ENCODE measurements around the gene RASAL3.

- TF ChIP-seq CTCF (tag by site-specific recombination; IDR thresholded peaks at IDR 0.05) (no peak), PRDM1 (tag by site-specific recombination; IDR thresholded peaks at IDR 0.05) (no peak), ZNF501 (tag by site-specific recombination; IDR thresholded peaks at IDR 0.05) (no peak), TCF7L2 (IDR thresholded peaks at IDR 0.05; ENCODE audit: borderline replicate concordance, low read depth, low read length) (no peak), ZNF169 (tag by site-specific recombination; IDR thresholded peaks at IDR 0.05) (no peak), ZFHX2 (tag by site-specific recombination; conservative IDR thresholded peaks at IDR 0.05) (no peak), ZNF223 (tag by site-specific recombination; IDR thresholded peaks at IDR 0.05) (no peak), PATZ1 (tag by site-specific recombination; IDR thresholded peaks at IDR 0.05) (no peak), ZNF292 (tag by site-specific recombination; IDR thresholded peaks at IDR 0.05; ENCODE audit: borderline replicate concordance, low read depth) (no peak)
- TF ChIP-seq, protein P1, sequence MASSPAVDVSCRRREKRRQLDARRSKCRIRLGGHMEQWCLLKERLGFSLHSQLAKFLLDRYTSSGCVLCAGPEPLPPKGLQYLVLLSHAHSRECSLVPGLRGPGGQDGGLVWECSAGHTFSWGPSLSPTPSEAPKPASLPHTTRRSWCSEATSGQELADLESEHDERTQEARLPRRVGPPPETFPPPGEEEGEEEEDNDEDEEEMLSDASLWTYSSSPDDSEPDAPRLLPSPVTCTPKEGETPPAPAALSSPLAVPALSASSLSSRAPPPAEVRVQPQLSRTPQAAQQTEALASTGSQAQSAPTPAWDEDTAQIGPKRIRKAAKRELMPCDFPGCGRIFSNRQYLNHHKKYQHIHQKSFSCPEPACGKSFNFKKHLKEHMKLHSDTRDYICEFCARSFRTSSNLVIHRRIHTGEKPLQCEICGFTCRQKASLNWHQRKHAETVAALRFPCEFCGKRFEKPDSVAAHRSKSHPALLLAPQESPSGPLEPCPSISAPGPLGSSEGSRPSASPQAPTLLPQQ (tag by site-specific recombination; IDR thresholded peaks at IDR 0.05), result no peak
- TF ChIP-seq, protein P2, sequence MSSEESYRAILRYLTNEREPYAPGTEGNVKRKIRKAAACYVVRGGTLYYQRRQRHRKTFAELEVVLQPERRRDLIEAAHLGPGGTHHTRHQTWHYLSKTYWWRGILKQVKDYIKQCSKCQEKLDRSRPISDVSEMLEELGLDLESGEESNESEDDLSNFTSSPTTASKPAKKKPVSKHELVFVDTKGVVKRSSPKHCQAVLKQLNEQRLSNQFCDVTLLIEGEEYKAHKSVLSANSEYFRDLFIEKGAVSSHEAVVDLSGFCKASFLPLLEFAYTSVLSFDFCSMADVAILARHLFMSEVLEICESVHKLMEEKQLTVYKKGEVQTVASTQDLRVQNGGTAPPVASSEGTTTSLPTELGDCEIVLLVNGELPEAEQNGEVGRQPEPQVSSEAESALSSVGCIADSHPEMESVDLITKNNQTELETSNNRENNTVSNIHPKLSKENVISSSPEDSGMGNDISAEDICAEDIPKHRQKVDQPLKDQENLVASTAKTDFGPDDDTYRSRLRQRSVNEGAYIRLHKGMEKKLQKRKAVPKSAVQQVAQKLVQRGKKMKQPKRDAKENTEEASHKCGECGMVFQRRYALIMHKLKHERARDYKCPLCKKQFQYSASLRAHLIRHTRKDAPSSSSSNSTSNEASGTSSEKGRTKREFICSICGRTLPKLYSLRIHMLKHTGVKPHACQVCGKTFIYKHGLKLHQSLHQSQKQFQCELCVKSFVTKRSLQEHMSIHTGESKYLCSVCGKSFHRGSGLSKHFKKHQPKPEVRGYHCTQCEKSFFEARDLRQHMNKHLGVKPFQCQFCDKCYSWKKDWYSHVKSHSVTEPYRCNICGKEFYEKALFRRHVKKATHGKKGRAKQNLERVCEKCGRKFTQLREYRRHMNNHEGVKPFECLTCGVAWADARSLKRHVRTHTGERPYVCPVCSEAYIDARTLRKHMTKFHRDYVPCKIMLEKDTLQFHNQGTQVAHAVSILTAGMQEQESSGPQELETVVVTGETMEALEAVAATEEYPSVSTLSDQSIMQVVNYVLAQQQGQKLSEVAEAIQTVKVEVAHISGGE (tag by site-specific recombination; conservative IDR thresholded peaks at IDR 0.05; ENCODE audit: low read depth), result no peak
Measured at GRCh38 chr19:15488489-15489226, 24.3 kb upstream of the RASAL3 start.
